ENCODE results near the gene PRKCI. TPM values are rescaled to one million over a fixed set of nuclear protein-coding genes. Genes with fewer than 3 reads are reported as not detected.
"Not testable (repeated sequence)": the region's sequence is repeated elsewhere in the genome, so short reads cannot be mapped to it uniquely, and the experiment has no call there.

PRKCI gene
- total RNA-seq, 2 experiments from 2014 or later: 23.7 to 24.2 TPM

DNA sequence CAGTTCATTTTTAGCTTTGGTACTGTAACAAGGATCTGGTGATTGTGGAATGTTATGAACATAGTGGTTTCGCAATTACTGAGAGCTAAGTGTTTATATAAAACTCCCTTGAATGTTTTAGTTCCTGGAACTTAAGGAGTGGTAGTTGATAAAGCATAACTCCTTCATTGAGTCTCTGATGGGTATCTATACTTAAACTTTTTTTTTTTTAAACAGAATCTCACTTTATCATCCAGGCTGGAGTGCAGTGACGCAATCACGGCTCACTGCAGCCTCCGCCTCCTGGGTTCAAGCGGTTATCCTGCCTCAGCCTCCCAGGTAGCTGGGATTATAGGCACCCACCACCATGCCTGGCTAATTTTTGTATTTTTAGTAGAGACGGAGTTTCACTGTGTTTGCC is 11.3 kb downstream of the PRKCI start:
- H3K27ac Mint-ChIP-seq: no peak overlapping the region

DNA sequence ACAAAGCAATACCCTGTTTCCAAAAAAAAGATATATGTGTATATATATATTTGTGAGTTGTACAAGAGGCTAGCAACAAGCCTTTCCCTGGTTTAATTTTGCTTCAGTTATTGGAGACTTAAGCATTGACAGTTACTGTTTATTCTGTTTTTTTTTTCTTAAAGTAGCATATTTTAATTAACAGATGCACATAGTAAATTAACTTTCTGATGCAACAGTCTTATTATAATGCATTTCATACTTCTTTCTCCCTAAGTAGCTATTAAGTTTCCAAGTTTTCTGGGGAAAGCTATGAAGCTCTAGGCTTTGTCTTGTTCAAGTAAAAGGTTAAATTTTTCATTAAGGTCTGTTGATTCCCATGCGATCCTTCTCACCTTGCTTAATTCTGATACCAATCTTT is 17.9 kb downstream of the PRKCI start:
- no peak for ATAC-seq (ENCODE audit: low read depth)
- no peaks in the 10 kb centered on the region for H3K9me3 Mint-ChIP-seq
- H3K27ac Mint-ChIP-seq: no peak overlapping the region
- peaks cover 11% of the 10 kb centered on the region for H3K36me3 Mint-ChIP-seq
- no peaks in the 10 kb centered on the region for H3K27me3 Mint-ChIP-seq
- no peak for DNase-seq
- H3K4me1 Mint-ChIP-seq: no peaks in the 10 kb centered on the region
- no peak overlapping the region for H3K4me3 Mint-ChIP-seq
- POLR2A ChIA-PET: no interaction called here

More for the DNA sequence above, 11.3 kb downstream of the PRKCI start:
- ATAC-seq (ENCODE audit: low read depth): no peak
- Mint-ChIP-seq H3K36me3 (peaks cover 6% of the 10 kb centered on the region), H3K9me3 (no peaks in the 10 kb centered on the region), H3K4me1 (peaks cover 2% of the 10 kb centered on the region), H3K4me3 (no peak overlapping the region), H3K27me3 (no peaks in the 10 kb centered on the region)
- no peak for DNase-seq
- POLR2A ChIA-PET: no interaction called here

DNA sequence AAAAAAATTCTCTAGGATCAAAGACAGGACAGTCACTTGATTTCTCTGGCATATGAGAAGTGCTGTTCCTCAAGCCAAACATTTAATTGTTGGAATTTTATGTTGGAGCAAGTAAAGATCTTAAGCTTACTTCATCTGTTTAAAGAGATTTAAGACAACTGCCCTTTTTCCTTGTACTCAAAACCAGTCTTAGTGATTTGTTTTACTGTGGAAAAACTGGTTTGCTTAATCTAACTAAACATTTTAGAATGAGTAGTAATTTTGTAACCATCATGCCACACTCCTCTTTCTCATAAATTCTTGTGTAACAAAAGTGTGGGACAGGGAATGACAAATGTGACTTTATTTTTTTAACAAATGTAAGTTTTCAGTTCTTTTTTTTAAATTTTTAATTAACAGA is 18.4 kb downstream of the PRKCI start:
- DNase-seq: no peak
- H3K4me1 Mint-ChIP-seq: no peaks in the 10 kb centered on the region
- H3K27ac Mint-ChIP-seq: no peak overlapping the region
- H3K9me3 Mint-ChIP-seq: no peaks in the 10 kb centered on the region
- POLR2A ChIA-PET: no interaction called here
- no peaks in the 10 kb centered on the region for H3K27me3 Mint-ChIP-seq
- ATAC-seq (ENCODE audit: low read depth): no peak
- H3K36me3 Mint-ChIP-seq: peaks cover 10% of the 10 kb centered on the region
- no peak overlapping the region for H3K4me3 Mint-ChIP-seq

DNA sequence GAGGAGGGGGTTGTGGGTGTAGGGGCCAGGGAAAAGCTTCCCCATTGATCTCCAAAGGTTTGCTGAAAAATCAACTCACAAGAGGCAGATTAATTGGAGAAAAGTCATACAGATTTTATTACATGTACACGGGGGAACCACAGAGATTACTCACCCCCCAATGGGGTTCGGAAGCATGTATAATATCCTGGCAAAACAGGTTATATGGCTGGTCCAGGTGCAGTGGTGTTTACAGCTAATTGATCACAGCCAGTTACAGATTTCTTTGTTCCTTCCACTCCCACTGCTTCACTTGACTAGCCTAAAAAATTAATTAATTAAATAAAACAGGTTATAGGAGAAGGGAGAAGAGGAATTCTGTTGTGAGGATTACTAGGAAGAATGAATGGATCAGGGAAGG is 22.4 kb downstream of the PRKCI start:
- H3K4me1 Mint-ChIP-seq: no peaks in the 10 kb centered on the region
- no peaks in the 10 kb centered on the region for H3K27me3 Mint-ChIP-seq
- no peak overlapping the region for H3K27ac Mint-ChIP-seq
- ATAC-seq (ENCODE audit: low read depth) (no peak), DNase-seq (no peak)
- no peaks in the 10 kb centered on the region for H3K9me3 Mint-ChIP-seq
- H3K4me3 Mint-ChIP-seq: no peak overlapping the region
- H3K36me3 Mint-ChIP-seq: peaks cover 13% of the 10 kb centered on the region
- POLR2A ChIA-PET: no interaction called here

DNA sequence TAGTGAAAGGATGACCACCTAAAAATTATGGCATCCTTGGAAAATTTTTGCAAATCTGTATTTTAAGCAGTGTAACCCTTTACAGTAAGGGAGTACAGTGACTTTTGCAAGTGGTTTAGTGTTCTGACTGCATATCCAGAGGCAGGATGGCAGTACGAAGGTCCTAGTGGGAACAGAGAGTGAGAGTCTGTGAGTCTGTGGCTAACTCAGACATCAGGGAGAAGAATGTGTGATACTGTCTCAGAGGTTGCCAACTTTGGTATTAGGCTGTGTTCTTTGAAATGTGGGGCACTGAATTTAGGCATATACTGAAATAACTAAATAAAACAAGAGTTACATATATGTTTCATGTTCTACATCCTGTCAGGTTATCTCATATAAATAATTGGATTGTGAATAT is 25.7 kb downstream of the PRKCI start:
- Mint-ChIP-seq H3K27me3 (no peaks in the 10 kb centered on the region), H3K9me3 (no peaks in the 10 kb centered on the region), H3K4me1 (no peaks in the 10 kb centered on the region), H3K36me3 (peaks cover 10% of the 10 kb centered on the region), H3K27ac (no peak overlapping the region), H3K4me3 (no peak overlapping the region)
- ATAC-seq (ENCODE audit: low read depth) (no peak), DNase-seq (no peak)
- POLR2A ChIA-PET: no interaction called here

DNA sequence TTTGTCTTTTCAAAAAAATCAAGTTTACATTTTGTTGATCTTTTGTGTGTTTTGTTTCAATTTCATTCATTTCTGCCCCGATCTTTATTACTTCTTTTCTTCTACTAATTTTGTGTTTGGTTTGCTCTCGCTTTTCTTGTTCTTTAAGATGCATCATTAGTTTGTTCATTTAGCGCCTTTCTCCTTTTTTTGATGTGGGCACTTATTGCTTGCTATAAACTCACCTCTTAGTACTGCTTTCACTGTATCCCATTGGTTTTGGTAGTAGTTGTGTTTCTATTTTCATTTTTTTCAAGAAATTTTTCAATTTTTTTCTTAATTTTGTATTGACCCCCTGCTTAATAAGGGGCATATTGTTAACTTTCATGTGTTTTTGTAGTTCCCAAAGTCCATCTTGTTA is 34.4 kb downstream of the PRKCI start:
- H3K4me1 Mint-ChIP-seq: peaks cover 28% of the 10 kb centered on the region
- peaks cover 3% of the 10 kb centered on the region for H3K9me3 Mint-ChIP-seq
- POLR2A ChIA-PET: no interaction called here
- H3K27ac Mint-ChIP-seq: no peak overlapping the region
- no peak for ATAC-seq (ENCODE audit: low read depth)
- H3K36me3 Mint-ChIP-seq: peaks cover 27% of the 10 kb centered on the region
- no peak for DNase-seq
- no peak overlapping the region for H3K4me3 Mint-ChIP-seq
- H3K27me3 Mint-ChIP-seq: no peaks in the 10 kb centered on the region

DNA sequence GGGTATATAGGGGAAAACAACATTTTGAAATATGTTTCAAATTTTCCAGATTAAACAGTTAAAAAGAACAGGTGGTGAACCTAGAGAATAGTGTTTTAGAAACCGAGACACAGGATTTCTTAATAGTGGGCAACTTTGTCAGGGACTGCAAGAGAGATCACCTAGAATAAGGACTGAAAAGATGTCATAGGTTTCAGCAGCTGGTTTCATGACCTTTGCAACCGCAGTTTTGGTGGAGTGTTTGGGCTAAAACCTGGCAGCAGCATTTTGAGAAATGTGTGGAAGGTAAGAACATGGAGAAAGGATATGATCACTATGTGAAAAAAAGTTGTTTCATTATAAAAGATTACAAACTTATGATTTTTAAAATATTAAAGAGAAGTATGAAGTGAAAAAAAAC is 34.9 kb downstream of the PRKCI start:
- ATAC-seq (ENCODE audit: low read depth) (no peak), DNase-seq (no peak)
- Mint-ChIP-seq H3K27ac (no peak overlapping the region), H3K4me3 (no peak overlapping the region), H3K27me3 (no peaks in the 10 kb centered on the region), H3K4me1 (peaks cover 28% of the 10 kb centered on the region), H3K36me3 (peaks cover 27% of the 10 kb centered on the region), H3K9me3 (peaks cover 3% of the 10 kb centered on the region)
- POLR2A ChIA-PET: no interaction called here

DNA sequence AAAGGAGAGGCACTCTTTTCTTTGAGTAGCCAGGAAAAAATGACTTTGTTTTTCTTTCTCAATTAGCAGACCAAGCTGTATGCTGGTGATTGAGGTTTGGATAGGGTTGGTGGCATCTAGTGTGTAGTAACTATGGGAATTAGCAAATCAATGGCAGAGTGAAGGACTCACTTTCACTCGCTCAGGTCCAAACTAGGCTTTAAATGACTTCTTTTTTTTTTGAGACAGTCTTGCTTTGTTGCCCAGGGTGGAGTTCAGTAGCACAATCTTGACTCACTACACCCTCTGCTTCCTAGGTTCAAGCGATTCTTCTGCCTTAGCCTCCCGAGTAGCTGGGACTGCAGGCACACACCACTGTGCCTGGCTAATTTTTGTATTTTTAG is 35.9 kb downstream of the PRKCI start:
- POLR2A ChIA-PET: interaction anchor here (0.6 kb wide), 2 partner anchors 8 to 80 kb away, joined by 3 to 4 read pairs; no protein-coding TSS in a partner anchor
- H3K36me3 Mint-ChIP-seq: peaks cover 23% of the 10 kb centered on the region
- peak overlapping the region; percentile 76 for H3K4me3 Mint-ChIP-seq
- peaks cover 28% of the 10 kb centered on the region for H3K4me1 Mint-ChIP-seq
- ATAC-seq (ENCODE audit: low read depth) (peak; percentile 14), DNase-seq (no peak)
- peak overlapping the region; percentile 77 for H3K27ac Mint-ChIP-seq
- peaks cover 3% of the 10 kb centered on the region for H3K9me3 Mint-ChIP-seq
- no peaks in the 10 kb centered on the region for H3K27me3 Mint-ChIP-seq

DNA sequence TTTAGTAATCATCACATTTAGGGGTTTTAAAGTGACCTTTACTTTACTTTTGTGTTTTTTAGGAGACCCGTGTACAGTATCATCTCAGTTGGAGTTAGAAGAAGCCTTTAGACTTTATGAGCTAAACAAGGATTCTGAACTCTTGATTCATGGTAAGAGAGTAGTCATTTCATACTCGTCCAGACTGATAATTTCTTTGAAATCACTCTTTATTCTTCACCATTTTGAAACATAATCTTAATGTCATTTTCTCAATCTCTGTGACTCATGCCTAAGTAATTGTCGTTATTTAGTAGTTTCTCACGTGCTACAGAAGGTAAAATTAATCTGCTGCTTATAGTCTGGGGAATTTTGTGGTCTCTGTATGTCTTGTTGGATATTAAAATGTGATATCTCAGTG is 37.7 kb downstream of the PRKCI start:
- H3K27me3 Mint-ChIP-seq: no peaks in the 10 kb centered on the region
- no peak overlapping the region for H3K27ac Mint-ChIP-seq
- no peak overlapping the region for H3K4me3 Mint-ChIP-seq
- peaks cover 3% of the 10 kb centered on the region for H3K9me3 Mint-ChIP-seq
- ATAC-seq (ENCODE audit: low read depth) (no peak), DNase-seq (no peak)
- H3K4me1 Mint-ChIP-seq: peaks cover 28% of the 10 kb centered on the region
- POLR2A ChIA-PET: no interaction called here
- H3K36me3 Mint-ChIP-seq: peaks cover 22% of the 10 kb centered on the region

DNA sequence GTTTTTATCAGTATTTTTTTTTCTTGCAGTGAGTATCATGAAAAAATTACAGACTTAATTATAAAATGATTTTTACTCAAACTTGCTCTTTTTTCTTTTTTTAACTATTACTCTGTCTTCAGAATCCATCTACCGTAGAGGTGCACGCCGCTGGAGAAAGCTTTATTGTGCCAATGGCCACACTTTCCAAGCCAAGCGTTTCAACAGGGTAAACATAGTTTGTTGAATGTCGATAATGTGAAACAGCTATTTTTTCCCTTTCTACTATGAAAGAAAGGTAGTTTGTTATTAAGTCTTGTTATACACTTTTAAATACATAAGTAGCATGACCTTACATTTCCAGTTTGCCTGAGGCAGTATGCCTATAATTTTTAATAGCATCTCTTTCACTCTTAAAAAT is 45.6 kb downstream of the PRKCI start:
- peaks cover 11% of the 10 kb centered on the region for H3K36me3 Mint-ChIP-seq
- no peak overlapping the region for H3K27ac Mint-ChIP-seq
- no peaks in the 10 kb centered on the region for H3K27me3 Mint-ChIP-seq
- H3K4me1 Mint-ChIP-seq: no peaks in the 10 kb centered on the region
- POLR2A ChIA-PET: no interaction called here
- H3K9me3 Mint-ChIP-seq: no peaks in the 10 kb centered on the region
- H3K4me3 Mint-ChIP-seq: no peak overlapping the region
- ATAC-seq (ENCODE audit: low read depth): no peak
- no peak for DNase-seq

DNA sequence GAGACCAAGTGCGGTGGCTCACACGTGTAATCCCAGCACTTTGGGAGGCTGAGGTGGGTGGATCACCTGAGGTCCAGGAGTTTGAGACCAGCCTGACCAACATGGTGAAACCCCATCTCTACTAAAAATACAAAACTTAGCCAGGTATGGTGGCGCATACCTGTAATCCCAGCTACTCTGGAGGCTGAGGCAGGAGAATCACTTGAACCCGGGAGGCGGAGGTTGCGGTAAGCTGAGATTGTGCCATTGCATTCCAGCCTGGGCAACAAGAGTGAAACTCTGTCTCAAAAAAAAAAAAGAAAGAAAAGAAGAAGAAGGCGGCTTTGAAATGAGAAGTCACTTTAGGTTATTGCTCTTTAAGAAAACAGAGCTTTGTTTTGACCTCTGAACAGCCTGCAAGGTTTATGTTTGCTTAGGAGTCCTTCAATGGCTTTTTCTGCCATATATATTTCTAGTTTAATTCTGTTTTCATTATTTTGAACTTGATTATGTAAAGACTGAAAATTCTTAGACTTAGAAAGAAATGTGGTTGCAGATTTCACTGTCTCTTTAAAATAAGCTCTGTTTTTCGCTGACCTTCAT is 47.5 kb downstream of the PRKCI start:
- POLR2A ChIA-PET: interaction anchor here (0.6 kb wide), 1 partner anchor 61 kb away, joined by 4 read pairs; no protein-coding TSS in a partner anchor
- H3K27ac Mint-ChIP-seq; H3K4me3 Mint-ChIP-seq; ATAC-seq (ENCODE audit: low read depth); H3K27me3 Mint-ChIP-seq; H3K4me1 Mint-ChIP-seq; DNase-seq; H3K9me3 Mint-ChIP-seq: not testable (repeated sequence)
- peaks cover 10% of the 10 kb centered on the region for H3K36me3 Mint-ChIP-seq

DNA sequence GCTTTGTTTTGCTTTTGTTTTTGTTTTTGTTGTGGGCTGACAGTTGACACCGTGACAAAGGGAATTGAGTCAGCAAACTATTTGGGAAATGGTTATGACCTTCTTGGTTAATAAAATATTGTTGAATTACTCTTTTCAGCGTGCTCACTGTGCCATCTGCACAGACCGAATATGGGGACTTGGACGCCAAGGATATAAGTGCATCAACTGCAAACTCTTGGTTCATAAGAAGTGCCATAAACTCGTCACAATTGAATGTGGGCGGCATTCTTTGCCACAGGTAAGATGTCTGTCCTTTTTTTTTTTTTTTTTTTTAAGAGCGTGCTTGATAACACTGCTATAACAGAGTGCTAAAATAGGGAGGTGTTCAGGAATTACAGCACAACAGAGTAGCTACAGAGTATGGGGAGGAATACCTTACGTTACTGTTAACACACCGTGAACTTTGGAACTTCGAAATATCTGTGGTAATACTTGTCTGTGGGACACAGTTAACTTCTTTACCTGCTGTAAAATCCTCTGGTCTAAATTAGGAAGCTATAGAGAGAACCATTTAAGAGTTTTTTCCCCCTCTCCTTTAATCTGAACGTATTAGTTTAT is 48.2 kb downstream of the PRKCI start:
- POLR2A ChIA-PET: interaction anchor here (0.6 kb wide), 2 partner anchors 62 to 90 kb away, joined by 4 read pairs; no protein-coding TSS in a partner anchor
- H3K4me1 Mint-ChIP-seq: no peaks in the 10 kb centered on the region
- no peaks in the 10 kb centered on the region for H3K27me3 Mint-ChIP-seq

DNA sequence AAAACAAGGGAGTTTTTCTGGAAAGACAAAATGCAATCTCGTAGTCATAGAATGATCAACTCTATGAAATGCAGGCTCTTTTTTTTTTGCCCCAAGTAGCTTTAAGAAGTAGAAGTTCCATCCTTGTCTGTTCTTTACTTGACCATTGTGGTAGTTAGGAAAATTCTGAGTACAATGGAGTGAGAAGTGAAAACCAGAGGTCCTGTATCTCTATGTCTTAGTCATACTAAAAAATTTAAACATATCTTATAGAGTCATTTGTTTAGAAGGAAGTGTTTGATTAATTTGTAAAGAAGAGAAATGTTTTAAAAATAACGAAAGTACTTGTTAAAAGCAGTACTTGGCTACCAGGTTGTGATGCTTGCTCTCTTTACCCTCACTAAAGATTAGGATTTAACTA is 52.4 kb downstream of the PRKCI start:
- POLR2A ChIA-PET: no interaction called here
- H3K4me3 Mint-ChIP-seq: no peak overlapping the region
- H3K27me3 Mint-ChIP-seq: no peaks in the 10 kb centered on the region
- no peak for ATAC-seq (ENCODE audit: low read depth)
- H3K36me3 Mint-ChIP-seq: peaks cover 22% of the 10 kb centered on the region
- peaks cover 14% of the 10 kb centered on the region for H3K4me1 Mint-ChIP-seq
- H3K9me3 Mint-ChIP-seq: no peaks in the 10 kb centered on the region
- DNase-seq: no peak
- no peak overlapping the region for H3K27ac Mint-ChIP-seq

More for the DNA sequence above, 48.2 kb downstream of the PRKCI start:
- DNase-seq (no peak), ATAC-seq (ENCODE audit: low read depth) (no peak)
- peaks cover 10% of the 10 kb centered on the region for H3K36me3 Mint-ChIP-seq
- H3K4me3 Mint-ChIP-seq: no peak overlapping the region
- no peak overlapping the region for H3K27ac Mint-ChIP-seq
- H3K9me3 Mint-ChIP-seq: no peaks in the 10 kb centered on the region

DNA sequence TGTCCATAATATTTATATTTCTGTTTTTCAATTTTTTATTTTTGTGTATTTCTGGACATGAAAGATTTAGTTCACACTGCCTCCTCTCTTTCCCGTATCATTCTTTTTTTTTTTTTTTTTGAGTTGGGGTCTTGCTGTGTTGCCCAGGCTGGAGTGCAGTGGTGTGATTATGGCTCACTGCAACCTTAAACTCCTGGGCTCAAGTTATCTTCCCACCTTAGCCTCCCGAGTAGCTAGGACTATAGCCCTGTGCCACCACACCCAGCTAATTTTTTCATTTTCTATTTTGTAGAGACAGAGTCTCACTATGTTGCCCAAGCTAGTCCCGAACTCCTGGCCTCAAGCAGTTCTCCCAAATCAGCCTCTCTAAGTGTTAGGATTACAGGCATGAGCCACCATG is 53.6 kb downstream of the PRKCI start:
- no peaks in the 10 kb centered on the region for H3K9me3 Mint-ChIP-seq
- DNase-seq (no peak), ATAC-seq (ENCODE audit: low read depth) (no peak)
- no peak overlapping the region for H3K27ac Mint-ChIP-seq
- H3K4me3 Mint-ChIP-seq: no peak overlapping the region
- H3K27me3 Mint-ChIP-seq: no peaks in the 10 kb centered on the region
- POLR2A ChIA-PET: no interaction called here
- H3K36me3 Mint-ChIP-seq: peaks cover 22% of the 10 kb centered on the region
- H3K4me1 Mint-ChIP-seq: peaks cover 14% of the 10 kb centered on the region
